Stimulated activated CD8-positive, alpha-beta memory T cell treated with anti-CD3 and anti-CD28 coated beads, Interleukin-15, amount 100 ng/mL, for 24 hours (primary cell): ENCODE data around the gene SYNDIG1.

ENCODE experiments used
- DNase-seq: peaks from one replicate; pipeline ENCODE4 v3.0.0-alpha.2; 2020; ENCODE audit warnings: low read depth

SYNDIG1 gene

GRCh38 chr20:24695529-24696225 is 226.2 kb downstream of the SYNDIG1 start:
- DNase-seq: no peak

GRCh38 chr20:24696396-24696795 is 227.0 kb downstream of the SYNDIG1 start:
- no peak for DNase-seq

- DNase-seq: no peak
Measured at GRCh38 chr20:24697411-24697810, 228.0 kb downstream of the SYNDIG1 start.

- DNase-seq: no peak
Measured at GRCh38 chr20:24698189-24698588, 228.8 kb downstream of the SYNDIG1 start.

- no peak for DNase-seq
Measured at GRCh38 chr20:24698706-24699206, 229.3 kb downstream of the SYNDIG1 start.

- no peak for DNase-seq
Measured at GRCh38 chr20:24699321-24700165, 230.1 kb downstream of the SYNDIG1 start.

GRCh38 chr20:24700166-24700860 is 230.9 kb downstream of the SYNDIG1 start:
- no peak for DNase-seq

GRCh38 chr20:24701027-24701426 is 231.6 kb downstream of the SYNDIG1 start:
- DNase-seq: no peak

- no peak for DNase-seq
Measured at GRCh38 chr20:24701668-24702067, 232.2 kb downstream of the SYNDIG1 start.

GRCh38 chr20:24702501-24703283 is 233.3 kb downstream of the SYNDIG1 start:
- DNase-seq: no peak

- DNase-seq: no peak
Measured at GRCh38 chr20:24703284-24703610, 233.8 kb downstream of the SYNDIG1 start.

GRCh38 chr20:24704899-24705298 is 235.5 kb downstream of the SYNDIG1 start:
- DNase-seq: no peak

- DNase-seq: no peak
Measured at GRCh38 chr20:24705486-24705885, 236.1 kb downstream of the SYNDIG1 start.

GRCh38 chr20:24708411-24709295 is 239.2 kb downstream of the SYNDIG1 start:
- DNase-seq: no peak
